Activated CD4-positive, alpha-beta T cell treated with anti-CD3 and anti-CD28 coated beads, Interleukin-2, amount 50 U/mL, for 24 hours (primary cell): ENCODE measurements around the gene AEBP1.

Experiments
- DNase-seq, 2 donors: peaks; one replicate each; pipeline ENCODE4 v3.0.0-alpha.2; 2020; ENCODE audit warnings: low read depth in 1 of 2, low spot score in 1 of 2

Gene AEBP1

GRCh38 chr7:44153948-44154335 is 49.8 kb downstream of the AEBP1 start:
- no peak for DNase-seq

DNA sequence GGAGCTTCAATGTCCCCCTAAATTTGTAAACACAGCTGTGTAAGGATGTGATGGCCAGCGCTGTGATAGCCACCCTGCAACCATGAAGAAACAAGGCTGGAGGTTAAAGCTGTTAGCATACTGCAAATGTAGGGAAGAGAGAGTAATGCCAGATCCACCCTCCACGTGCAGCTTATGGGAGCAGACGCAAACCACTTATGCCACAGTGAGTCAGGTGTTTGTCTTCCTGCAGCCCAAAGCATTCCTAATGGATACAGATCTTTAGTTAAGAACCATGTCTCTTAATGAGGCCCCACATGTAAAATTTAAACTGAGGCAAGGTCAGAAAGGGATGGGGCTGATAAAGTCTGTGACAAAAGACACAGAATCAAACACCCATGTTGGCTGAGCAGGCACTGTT is 50.6 kb downstream of the AEBP1 start:
- DNase-seq: no peak

DNA sequence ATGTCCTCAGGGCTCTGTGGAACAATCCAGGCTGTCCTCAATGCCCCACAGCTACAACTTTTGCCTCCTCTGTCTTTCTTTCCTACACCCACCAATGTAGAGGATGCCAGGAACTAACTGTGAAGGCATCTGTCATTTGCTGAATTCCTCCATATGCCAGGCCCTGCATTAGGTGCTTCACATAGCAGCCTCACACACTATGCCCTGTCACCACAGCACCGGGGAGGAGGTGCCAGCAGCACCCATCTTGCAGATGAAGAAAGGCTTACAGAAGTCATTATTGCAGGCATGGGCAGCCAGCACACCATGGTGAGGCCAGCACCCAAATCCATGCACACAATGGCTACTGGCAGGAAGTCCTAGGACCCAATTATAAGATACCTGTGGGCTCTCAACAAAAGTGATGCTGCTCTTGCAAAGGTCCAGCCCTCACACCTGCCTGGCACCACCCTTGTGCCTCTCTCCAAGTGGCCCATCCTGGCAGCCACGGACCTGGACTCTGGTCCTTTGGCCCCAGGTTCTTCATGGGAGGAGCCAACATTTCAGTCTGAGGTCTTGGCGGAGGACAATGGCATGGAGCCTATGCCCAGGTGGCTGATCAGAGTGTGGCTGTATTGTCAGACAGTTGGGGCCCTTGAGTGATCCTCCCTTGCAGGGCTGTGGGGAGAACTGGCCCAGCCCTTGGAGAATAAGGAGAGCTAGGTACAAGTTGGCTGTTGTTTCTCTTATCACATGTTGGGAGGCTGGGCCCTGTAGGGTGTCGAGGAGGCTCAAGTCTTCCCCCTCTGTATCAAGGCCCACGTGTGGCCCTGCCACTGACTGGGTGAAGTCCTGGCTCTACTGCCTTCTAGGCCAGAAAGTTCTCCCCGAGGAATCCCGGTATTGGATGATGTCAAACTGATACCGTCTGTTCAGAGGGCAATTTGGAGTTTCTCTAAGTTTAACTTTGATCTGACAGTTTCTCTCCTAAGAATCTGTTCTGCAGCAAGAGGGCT is 51.3 kb downstream of the AEBP1 start:
- no peak for DNase-seq

- no peak for DNase-seq
These were observed 52.4 kb downstream of the AEBP1 start for GRCh38 chr7:44156453-44157010.

GRCh38 chr7:44157116-44158080 is 53.3 kb downstream of the AEBP1 start:
- no peak for DNase-seq

DNA sequence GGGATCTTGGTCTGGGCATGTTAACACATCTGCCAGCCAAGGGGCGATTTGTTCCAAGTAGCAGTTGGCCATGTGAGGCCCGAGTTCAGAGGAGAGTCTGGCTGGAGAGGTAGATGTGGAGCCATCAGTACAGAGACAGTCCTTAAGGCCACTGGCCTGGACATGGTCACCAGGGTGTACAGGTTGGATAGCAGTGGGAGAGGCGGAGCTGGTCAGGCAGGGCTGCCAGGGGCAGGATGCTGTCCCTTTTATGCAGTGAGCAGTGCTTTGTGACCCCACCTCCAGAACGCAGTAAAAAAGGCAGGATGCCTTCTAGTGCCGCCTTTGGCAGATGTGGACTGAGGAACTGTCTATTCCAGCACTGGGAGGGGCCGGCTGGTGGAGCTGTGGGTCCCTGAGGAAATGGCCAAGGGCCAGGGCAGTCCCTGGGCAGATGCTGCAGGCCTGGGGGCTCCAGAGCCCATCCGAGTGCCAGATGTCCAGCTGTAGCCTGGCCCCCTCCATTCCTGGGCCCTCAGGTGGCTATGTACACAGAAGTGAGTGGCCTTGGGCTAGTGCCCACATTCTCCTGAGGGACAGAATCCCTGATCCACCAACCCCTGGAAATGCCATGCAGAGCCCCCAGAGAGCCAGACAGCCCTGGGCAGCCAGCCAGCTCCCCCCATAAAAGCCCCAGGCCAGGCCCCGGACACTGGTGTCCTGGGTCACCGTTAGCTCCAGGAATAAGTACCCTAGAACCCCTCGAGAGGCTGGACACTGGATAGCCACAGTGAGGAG is 54.1 kb downstream of the AEBP1 start:
- no peak for DNase-seq

DNA sequence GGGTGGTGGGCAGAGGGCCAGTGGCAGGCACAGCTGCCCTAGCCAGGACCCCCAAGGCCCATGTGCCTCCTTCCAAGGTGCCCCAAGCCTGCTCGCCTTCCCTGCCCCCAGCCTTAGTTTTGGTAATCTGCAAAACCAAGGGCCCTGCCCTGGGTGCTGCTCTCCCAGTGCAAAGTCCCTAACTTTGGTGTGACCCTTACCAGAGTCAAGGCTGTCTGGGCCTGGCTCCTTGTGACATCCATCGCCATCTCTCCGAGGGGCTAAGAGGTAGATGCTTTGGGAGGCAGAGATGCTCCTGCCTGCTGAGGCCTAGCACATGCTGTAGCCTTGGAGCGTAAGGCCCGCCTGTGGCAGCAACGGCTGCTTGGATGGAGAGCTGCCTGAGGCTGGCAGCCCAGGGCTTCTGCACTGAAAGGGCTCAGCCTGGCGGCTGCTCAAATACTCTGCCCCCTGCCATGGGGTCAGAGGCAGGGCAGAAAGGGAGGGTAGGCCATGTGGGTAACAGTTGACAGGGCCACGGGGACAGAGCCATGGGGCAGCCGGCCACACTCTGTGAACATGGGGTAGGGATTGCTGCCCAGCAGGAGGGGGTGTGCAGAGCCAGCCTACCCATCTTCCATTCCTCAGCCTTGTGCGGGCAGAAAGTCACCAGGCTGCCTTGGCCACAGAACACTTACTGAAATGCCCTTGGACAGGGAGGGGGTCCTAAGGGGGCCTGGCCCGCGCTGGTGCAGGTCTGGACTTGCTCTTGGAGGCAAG is 54.9 kb downstream of the AEBP1 start:
- no peak for DNase-seq

GRCh38 chr7:44159824-44160630 is 55.9 kb downstream of the AEBP1 start:
- DNase-seq: no peak

DNA sequence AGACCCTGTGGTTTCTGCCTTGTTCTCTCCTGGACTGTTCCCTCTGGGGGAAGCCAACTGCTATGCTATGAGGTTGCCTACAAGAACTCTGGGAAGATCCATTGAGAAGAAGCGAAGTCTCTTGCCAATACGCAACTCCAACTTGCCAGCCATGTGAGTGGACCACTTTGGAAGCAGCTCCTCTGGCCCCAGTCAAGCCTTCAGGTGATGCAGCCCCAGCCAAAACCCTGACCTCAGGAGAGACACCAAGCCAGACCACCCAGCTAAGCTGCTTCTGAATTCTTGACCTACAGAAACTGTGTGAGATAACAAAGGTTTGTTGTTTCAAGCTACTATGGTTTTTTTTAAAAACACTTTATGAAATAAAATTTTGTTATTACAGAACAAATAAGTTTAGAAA is 57.2 kb downstream of the AEBP1 start:
- no peak for DNase-seq

DNA sequence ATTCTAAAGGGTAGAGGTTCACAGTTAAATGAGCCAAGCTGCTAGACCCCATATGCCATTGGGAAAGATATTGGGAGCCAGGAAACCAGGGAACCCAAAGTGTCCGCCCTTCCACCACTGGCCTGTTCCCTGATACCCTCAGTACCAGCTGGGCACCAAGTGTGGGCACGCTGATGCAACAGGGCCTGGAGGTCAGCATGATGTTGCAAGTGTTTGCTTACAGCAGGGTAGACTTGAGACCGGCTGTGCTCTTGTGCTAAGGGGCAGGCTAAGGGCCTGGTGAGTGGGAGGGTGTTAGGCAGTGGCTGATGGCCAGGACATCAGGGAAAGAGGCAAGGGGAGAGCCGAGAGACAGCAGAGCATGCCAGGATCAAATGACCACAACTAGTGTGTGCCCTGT is 58.0 kb downstream of the AEBP1 start:
- no peak for DNase-seq

GRCh38 chr7:44162785-44163395 is 58.7 kb downstream of the AEBP1 start:
- DNase-seq: no peak

DNA sequence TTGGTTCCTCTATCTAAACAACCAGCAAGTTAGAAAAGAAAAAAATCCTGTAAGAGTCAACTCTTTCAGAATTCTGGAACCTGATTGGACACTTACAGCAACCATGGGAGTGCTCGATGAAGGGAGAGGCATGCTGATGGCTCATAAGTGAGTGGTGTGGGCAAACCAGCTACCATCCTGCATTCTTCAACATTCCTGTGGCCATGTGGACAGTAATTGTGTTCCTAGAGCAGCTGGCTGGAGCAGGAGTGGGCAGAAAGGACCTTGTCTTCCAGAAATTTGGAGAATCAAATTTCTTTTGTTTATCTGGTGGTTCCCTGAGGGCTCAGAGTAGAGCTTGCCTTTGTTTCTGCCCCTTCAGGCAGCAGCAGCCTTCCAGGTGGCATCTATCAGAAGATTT is 59.4 kb downstream of the AEBP1 start:
- DNase-seq: no peak
